ENCODE data around the gene RAG2. TPM values are rescaled to one million over a fixed set of nuclear protein-coding genes. Genes with fewer than 3 reads are reported as not detected.

The RAG2 gene
- total and polyA plus RNA-seq, 10 of the 15 experiments (the other 5 are each of a cell fraction or from before 2014, with no cell fraction given) = not detected

DNA sequence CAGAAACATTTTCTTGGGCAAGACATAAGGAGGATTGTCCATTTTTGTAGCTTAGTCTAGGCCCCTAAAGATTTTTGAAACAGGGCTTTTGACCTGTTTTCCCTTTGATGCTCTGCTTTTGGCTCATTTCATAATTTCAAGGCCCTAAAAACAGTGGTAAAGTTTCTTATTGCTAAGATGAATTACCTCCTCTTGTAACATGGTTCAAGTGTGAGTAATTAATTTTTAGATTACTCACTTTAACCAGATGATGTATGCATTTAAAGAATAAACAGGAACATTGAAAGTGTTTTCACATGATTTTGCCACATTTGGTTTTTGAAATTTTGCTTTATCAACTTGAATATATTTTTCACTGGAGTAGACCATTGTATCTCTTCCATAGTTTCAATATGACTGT lies 1.2 kb downstream of the RAG2 start:
- Histone ChIP-seq H3K9ac (ENCODE audit: control insufficient read depth, insufficient read depth, low read length) (no peak overlapping the region), H3K9me3 (replicated peaks; ENCODE audit: control insufficient read depth, insufficient read depth, low read length) (no peaks in the 10 kb centered on the region), H3K4me2 (ENCODE audit: control insufficient read depth, insufficient read depth) (no peak overlapping the region), H3K79me2 (ENCODE audit: control insufficient read depth, insufficient read depth, low read length) (no peaks in the 10 kb centered on the region), H3K27me3 (replicated peaks in 1 of 2; ENCODE audit: control insufficient read depth in 2 of 2, insufficient read depth in 2 of 2, low read length in 1 of 2) (peaks cover 4 to 9% of the 10 kb centered on the region in 2 experiments; a peak in 2 of 4 replicates), H4K20me1 (ENCODE audit: control insufficient read depth, insufficient read depth) (no peaks in the 10 kb centered on the region), H3K27ac (ENCODE audit: control insufficient read depth, insufficient read depth) (no peak overlapping the region), H3K36me3 (ENCODE audit: control insufficient read depth in 2 of 2, insufficient read depth in 2 of 2, low read length in 1 of 2) (no peaks in the 10 kb centered on the region), H3K4me3 (no peak overlapping the region), H3K4me1 (ENCODE audit: control insufficient read depth, insufficient read depth, low read length) (no peaks in the 10 kb centered on the region), H2AFZ (ENCODE audit: control insufficient read depth, low read depth, low read length) (no peak overlapping the region)
- FAIRE-seq (no peak), ATAC-seq (no peak), DNase-seq (ENCODE audit: low read depth, low spot score) (no peak)
- BruUV-seq (replicated peaks) = no TSS peak
- RAD21 ChIA-PET (ENCODE audit: unreplicated experiment) = no interaction called here
- SMC1A ChIA-PET (ENCODE audit: uncharacterized antibody, unreplicated experiment) = no interaction called here
- intact Hi-C loops (cut with micrococcal nuclease; ENCODE audit: unreplicated experiment) (no loop called here), in situ Hi-C loops (cut with MboI) (no loop called here)
- CTCF ChIA-PET = no interaction called here
- POLR2A ChIA-PET = no interaction called here
- TF ChIP-seq BRCA1 (IDR thresholded peaks at IDR 0.05; ENCODE audit: low read depth, low read length) (no peak), TBL1XR1 (IDR thresholded peaks at IDR 0.05; ENCODE audit: low read depth, low read length) (no peak), MLLT1 (IDR thresholded peaks at IDR 0.05) (no peak), PAX8 (IDR thresholded peaks at IDR 0.05) (no peak), BCLAF1 (IDR thresholded peaks at IDR 0.05) (no peak), SMC3 (IDR thresholded peaks at IDR 0.05; ENCODE audit: borderline replicate concordance, low read length) (no peak), SIN3A (IDR thresholded peaks at IDR 0.05; ENCODE audit: low read depth, low read length) (no peak), KLF5 (IDR thresholded peaks at IDR 0.05; ENCODE audit: partially characterized antibody) (no peak), MEF2A (IDR thresholded peaks at IDR 0.05; ENCODE audit: insufficient read depth, low read depth, low read length) (no peak), ASH2L (IDR thresholded peaks at IDR 0.05; ENCODE audit: borderline replicate concordance, low read depth) (no peak), EZH2 (IDR thresholded peaks at IDR 0.05; ENCODE audit: borderline replicate concordance, control insufficient read depth, low read depth, low read length) (no peak), RB1 (IDR thresholded peaks at IDR 0.05; ENCODE audit: borderline replicate concordance) (no peak)
- TF ChIP-seq, protein P1, sequence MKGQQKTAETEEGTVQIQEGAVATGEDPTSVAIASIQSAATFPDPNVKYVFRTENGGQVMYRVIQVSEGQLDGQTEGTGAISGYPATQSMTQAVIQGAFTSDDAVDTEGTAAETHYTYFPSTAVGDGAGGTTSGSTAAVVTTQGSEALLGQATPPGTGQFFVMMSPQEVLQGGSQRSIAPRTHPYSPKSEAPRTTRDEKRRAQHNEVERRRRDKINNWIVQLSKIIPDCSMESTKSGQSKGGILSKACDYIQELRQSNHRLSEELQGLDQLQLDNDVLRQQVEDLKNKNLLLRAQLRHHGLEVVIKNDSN (IDR thresholded peaks at IDR 0.05; ENCODE audit: borderline replicate concordance, extremely low read length, insufficient read depth, low read depth, low read length) = no peak
- TF ChIP-seq, protein P2, sequence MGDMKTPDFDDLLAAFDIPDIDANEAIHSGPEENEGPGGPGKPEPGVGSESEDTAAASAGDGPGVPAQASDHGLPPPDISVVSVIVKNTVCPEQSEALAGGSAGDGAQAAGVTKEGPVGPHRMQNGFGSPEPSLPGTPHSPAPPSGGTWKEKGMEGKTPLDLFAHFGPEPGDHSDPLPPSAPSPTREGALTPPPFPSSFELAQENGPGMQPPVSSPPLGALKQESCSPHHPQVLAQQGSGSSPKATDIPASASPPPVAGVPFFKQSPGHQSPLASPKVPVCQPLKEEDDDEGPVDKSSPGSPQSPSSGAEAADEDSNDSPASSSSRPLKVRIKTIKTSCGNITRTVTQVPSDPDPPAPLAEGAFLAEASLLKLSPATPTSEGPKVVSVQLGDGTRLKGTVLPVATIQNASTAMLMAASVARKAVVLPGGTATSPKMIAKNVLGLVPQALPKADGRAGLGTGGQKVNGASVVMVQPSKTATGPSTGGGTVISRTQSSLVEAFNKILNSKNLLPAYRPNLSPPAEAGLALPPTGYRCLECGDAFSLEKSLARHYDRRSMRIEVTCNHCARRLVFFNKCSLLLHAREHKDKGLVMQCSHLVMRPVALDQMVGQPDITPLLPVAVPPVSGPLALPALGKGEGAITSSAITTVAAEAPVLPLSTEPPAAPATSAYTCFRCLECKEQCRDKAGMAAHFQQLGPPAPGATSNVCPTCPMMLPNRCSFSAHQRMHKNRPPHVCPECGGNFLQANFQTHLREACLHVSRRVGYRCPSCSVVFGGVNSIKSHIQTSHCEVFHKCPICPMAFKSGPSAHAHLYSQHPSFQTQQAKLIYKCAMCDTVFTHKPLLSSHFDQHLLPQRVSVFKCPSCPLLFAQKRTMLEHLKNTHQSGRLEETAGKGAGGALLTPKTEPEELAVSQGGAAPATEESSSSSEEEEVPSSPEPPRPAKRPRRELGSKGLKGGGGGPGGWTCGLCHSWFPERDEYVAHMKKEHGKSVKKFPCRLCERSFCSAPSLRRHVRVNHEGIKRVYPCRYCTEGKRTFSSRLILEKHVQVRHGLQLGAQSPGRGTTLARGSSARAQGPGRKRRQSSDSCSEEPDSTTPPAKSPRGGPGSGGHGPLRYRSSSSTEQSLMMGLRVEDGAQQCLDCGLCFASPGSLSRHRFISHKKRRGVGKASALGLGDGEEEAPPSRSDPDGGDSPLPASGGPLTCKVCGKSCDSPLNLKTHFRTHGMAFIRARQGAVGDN (IDR thresholded peaks at IDR 0.05) = no peak
- TF ChIP-seq, protein P3, sequence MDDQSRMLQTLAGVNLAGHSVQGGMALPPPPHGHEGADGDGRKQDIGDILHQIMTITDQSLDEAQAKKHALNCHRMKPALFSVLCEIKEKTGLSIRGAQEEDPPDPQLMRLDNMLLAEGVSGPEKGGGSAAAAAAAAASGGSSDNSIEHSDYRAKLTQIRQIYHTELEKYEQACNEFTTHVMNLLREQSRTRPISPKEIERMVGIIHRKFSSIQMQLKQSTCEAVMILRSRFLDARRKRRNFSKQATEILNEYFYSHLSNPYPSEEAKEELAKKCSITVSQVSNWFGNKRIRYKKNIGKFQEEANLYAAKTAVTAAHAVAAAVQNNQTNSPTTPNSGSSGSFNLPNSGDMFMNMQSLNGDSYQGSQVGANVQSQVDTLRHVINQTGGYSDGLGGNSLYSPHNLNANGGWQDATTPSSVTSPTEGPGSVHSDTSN (IDR thresholded peaks at IDR 0.05; ENCODE audit: insufficient replicate concordance, low read depth, low read length) = no peak
